DMS53 treated with DMSO at 0.1 percent for 48 hours (cell line): ENCODE measurements around the gene LRGUK.

ENCODE experiments used
- DNase-seq: peaks from one replicate; lab custom pipeline; 2025; ENCODE audit not compliant: unreplicated experiment; lab: John Stamatoyannopoulos, UW

The LRGUK gene

GRCh38 chr7:134126596-134126965 lies 559 bp upstream of the LRGUK start:
- DNase-seq: no peak

DNA sequence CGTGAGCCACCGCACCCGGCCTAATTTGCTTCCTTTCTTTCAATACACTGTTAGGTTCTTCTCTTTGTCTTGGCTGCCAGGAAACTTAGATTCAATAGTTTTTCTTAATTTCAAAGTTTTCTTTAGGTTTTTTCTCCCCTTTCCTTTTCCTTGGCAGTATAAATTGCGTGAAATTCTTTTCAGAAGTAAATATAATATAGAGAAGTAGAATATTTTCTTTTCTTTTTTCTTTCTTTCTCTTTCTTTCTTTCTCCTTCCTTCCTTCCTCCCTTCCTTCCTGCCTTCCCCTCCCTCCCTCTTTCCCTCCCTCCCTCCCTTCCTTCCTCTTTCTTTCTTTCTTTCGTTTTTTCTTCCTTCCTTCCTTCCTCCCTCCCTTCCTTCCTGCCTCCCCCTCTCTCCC lies 1.7 kb downstream of the LRGUK start:
- DNase-seq: no peak

- DNase-seq: no peak
These were observed 2.9 kb downstream of the LRGUK start for GRCh38 chr7:134129856-134130523.

- no peak for DNase-seq
These were observed 6.9 kb downstream of the LRGUK start for GRCh38 chr7:134134004-134134403.

GRCh38 chr7:134140889-134141867 lies 14.0 kb downstream of the LRGUK start:
- DNase-seq: peak; percentile 57

DNA sequence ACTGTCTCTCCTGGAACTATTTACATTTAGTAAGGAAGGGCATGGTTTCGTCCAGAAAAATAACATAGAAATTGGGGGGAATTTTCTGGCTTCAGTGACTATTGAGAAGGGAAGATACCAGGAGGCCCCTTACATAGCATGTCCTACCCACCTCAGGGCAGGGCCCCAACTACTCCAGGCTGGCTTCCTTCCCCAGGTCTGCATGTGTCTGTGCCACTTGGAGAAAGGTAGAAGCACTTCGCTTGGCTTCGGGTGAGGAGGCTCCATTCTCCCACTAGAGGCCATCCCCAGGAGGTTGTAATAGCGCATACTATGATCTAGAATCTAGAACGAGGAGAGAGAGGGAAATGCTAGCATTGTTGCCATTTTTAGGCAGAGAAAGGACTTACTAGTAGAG lies 14.7 kb downstream of the LRGUK start:
- DNase-seq: no peak

GRCh38 chr7:134153493-134154136 lies 26.5 kb downstream of the LRGUK start:
- DNase-seq: peak; percentile 89

DNA sequence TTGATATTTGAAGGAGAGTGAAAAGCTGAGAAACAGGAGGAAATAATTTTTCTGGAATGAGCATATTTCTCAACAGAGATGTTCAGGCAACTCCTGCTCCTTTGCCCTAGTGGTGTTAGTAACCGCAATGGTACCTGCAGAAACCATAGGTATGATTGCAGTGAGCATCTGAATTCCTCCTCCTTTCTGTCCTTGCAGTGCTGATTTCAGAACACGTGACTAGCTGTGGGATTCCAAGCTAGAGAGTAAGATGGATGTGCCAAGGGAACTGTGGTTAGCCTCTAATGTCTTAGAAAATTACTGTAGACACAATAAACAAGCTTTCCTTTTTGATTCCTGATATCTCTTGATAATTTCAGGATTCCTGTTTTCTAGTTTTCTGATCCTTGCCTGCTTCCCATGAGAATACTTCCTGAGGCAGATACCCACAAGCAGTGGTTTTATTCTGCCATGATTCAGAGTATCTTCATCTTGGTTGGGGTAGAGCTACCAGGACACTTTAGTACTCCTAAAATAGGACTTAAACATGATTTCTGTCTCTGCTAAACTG lies 27.5 kb downstream of the LRGUK start:
- no peak for DNase-seq

- DNase-seq: no peak
These were observed 28.1 kb downstream of the LRGUK start for GRCh38 chr7:134155206-134155605.

DNA sequence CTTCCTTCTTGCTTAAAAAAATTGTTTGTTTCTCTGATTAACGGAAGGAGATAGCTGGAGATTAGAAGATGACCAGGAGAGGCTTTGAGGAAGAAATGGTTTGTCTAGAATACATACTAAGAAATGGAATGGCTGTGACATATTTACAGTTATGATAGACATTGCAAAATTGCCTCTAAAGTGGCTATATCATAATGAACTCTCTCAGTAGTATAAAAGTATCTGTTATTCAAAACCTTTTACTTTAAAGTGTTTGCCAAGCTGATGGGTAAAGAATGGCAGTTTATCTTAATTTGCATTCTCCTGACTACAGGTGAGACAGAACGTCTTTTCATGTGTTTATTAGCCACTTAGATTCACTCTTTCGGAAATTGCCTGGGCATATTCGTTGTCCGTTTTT lies 28.7 kb downstream of the LRGUK start:
- no peak for DNase-seq

DNA sequence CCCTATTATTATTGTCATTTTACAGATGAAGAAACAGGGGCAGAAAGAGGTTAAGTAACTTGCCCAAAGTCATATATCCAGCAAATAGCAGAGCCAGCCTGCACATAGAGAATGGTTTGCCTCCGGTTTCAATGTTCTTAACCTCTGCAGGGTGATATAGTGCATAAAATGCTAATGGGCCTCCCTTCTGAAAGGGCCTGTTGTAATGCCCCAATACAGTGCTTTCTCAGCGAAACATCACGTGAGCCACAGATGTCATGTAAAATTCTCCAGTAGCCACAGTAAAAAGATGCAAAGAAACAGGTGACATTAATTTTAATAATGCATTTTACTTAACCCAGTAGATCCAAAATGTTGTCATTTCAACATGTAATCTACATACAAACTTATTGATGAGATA lies 38.1 kb downstream of the LRGUK start:
- no peak for DNase-seq

DNA sequence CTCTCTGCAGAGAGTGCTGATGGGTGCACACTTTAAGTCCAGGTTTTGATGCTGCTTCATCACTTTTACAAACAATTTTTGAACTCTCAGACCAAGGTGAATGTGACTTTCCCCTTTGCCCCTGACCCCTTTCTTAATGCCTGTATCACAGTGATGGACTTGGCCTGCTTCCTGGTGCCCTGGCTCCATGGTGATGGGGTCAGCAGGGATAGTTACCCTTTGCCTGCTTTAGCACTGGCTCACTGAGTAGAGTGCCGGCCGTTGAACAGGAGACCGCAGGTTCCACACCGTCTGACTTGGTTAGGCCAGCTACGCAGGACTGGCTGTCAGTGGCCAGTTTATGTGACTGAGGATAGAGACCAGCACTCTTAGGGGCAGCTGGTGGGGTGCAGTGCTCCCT lies 40.1 kb downstream of the LRGUK start:
- no peak for DNase-seq

- DNase-seq: no peak
These were observed 40.7 kb downstream of the LRGUK start for GRCh38 chr7:134167841-134168240.

GRCh38 chr7:134174795-134175261 lies 47.7 kb downstream of the LRGUK start:
- DNase-seq: peak; percentile 86

DNA sequence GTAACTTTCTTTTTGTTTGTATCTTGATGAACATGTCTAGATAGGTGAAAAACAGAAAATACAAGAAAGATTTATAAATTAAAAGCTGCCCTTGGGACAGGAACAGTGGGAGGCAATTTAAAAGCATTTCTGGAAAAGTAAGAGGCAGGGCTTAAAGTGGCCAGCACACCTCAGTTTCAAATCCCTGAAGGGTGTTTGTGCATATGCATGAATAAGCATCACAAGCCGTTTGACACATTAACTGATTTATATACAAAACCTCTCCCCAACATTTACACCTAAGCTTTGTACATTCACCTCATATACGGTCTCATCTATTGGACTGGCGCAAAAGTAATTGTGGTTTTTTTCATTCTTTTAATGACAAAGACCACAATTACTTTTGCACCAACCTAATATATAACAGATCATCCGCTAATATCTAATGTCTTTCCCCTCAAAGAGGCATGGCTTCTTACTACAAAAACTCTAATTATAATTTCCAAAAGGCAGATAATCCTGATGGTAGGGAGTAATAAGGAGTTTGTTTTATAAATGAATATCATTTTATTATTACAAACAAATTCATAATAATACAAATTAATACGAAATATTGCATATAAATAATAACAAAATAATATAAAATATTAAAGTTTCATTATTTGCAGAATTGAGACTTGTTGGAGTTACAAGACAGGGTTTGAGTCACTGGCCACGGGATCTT lies 48.3 kb downstream of the LRGUK start:
- no peak for DNase-seq

DNA sequence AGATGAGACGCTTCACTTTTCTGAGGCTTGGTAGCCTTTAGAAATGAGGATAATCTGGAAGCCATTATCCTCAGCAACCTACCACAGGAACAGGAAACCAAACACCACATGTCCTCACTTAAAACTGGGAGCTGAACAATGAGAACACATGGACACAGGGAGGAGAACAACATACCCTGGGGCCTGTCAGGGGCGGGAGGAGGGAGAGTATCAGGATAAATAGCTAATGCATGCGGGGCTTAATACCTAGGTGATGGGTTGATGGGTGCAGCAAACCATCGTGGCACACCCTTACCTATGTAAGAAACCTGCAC lies 48.9 kb downstream of the LRGUK start:
- no peak for DNase-seq

DNA sequence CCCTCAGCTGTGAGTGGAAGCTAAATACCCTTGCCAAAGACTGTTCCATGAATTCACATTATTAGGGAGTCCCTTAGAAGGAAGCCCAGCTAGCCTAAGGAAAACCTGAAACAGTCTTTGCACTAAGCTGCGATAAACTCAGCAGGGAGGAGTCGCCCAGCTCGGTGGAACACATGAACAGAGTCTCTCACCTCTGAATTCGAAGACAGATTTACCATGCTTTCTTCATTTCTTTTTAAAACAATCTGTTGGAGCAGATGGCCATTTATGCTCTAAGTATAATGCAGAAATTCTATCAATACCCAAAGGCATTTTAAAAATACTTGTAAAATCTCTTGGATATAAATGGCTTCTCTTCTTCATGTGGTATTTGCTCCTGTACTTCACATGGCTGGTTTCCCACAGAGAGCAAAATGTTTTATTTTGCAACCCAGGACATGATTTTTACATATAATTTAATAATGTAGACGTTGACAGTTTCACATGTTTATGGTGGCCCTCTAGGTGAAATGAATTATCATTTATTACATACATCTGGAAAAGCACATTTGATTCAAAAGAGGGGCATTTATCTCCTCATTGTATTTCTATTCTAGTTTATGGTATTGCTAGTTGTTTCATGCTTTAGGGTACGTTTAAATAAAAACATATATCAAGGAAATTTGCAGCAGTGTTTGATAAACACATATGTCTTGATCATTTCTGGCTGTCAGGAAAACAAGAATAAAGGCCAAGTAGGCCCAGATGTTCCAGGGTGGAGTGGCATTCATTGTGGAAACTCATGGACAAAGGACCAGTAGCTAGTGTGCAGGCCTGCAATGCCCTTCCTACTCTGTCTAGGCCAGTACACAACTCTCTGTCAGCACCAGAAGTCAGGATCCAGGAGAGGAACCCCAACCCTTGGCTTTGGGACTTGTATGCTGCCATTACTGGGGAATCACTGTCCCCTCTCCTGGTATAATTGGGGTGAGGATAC lies 52.2 kb downstream of the LRGUK start:
- DNase-seq: no peak

GRCh38 chr7:134180376-134180775 lies 53.2 kb downstream of the LRGUK start:
- no peak for DNase-seq

GRCh38 chr7:134182078-134182477 lies 54.9 kb downstream of the LRGUK start:
- DNase-seq: no peak

- DNase-seq: no peak
These were observed 57.6 kb downstream of the LRGUK start for GRCh38 chr7:134184767-134185166.
